ENCODE data around the gene EYS. TPM values are rescaled to one million over a fixed set of nuclear protein-coding genes. Genes with fewer than 3 reads are reported as not detected.

Gene EYS
- total and polyA plus RNA-seq, 9 of the 15 experiments (the other 6 are each of a cell fraction or from before 2014, with no cell fraction given) = 0.03 to 0.36 (median 0.10) TPM; not detected in 2

DNA sequence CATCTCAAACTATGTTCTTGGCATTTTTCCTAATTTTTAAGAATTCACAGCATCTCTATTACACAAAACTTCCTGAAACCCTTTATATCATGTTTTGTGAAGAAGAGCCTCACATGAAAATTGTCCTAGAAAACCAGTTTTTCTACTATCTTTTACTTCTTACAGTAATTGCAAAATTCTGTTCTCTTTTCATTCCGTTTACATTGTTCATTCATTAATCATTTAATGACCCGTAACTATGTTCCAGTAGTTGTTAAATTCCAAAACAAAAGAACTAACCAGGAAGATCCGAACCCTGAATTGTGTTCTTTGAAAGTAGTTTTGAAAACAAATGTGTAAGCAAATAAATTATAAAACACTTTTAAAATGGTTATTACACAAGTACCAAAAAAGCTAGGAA lies 597.0 kb downstream of the EYS start:
- POLR2A ChIA-PET = no interaction called here
- ATAC-seq (no peak), FAIRE-seq (no peak), DNase-seq (ENCODE audit: extremely low read depth in 1 of 4, low spot score in 3 of 4) (no peak)
- Histone ChIP-seq H3K9ac (ENCODE audit: insufficient read depth in 1 of 2, low read depth in 2 of 2, low read length in 2 of 2) (no peak overlapping the region), H3K9me3 (replicated peaks; ENCODE audit: control insufficient read depth, insufficient read depth, low read depth, low read length) (no peaks in the 10 kb centered on the region), H3K27ac (ENCODE audit: extremely low read depth, low read depth, low read length) (no peak overlapping the region), H3K27me3 (ENCODE audit: control insufficient read depth in 2 of 2, insufficient read depth in 2 of 2, low read length in 2 of 2) (no peaks in the 10 kb centered on the region), H3K36me3 (ENCODE audit: control insufficient read depth, insufficient read depth, low read length) (no peaks in the 10 kb centered on the region), H2AFZ (ENCODE audit: low read depth, low read length) (no peak overlapping the region), H3K9me1 (ENCODE audit: control insufficient read depth, insufficient read depth, low read length) (no peaks in the 10 kb centered on the region), H4K20me1 (replicated peaks; ENCODE audit: control insufficient read depth, insufficient read depth, low read length) (no peaks in the 10 kb centered on the region), H3K4me2 (ENCODE audit: insufficient read depth, low read length) (no peak overlapping the region), H3K79me2 (ENCODE audit: control insufficient read depth, insufficient read depth, low read length) (no peaks in the 10 kb centered on the region), H3K4me1 (replicated peaks in 1 of 2; ENCODE audit: control insufficient read depth in 2 of 2, insufficient read depth in 2 of 2, low read length in 2 of 2) (no peaks in the 10 kb centered on the region), H3K4me3 (no peak overlapping the region)
- intact Hi-C loops (cut with micrococcal nuclease) (no loop called here), in situ Hi-C loops (cut with MboI) (no loop called here)
- TF ChIP-seq ZNF764 (CRISPR knock-in tag; IDR thresholded peaks at IDR 0.05; ENCODE audit: low read depth) (no peak), ATF1 (CRISPR knock-in tag; IDR thresholded peaks at IDR 0.05) (no peak), ATF1 (tag; IDR thresholded peaks at IDR 0.05) (no peak), FOXK1 (CRISPR knock-in tag; IDR thresholded peaks at IDR 0.05; ENCODE audit: borderline replicate concordance) (no peak), STAT5B (CRISPR knock-in tag; IDR thresholded peaks at IDR 0.05) (no peak)
- TF ChIP-seq, protein P1, sequence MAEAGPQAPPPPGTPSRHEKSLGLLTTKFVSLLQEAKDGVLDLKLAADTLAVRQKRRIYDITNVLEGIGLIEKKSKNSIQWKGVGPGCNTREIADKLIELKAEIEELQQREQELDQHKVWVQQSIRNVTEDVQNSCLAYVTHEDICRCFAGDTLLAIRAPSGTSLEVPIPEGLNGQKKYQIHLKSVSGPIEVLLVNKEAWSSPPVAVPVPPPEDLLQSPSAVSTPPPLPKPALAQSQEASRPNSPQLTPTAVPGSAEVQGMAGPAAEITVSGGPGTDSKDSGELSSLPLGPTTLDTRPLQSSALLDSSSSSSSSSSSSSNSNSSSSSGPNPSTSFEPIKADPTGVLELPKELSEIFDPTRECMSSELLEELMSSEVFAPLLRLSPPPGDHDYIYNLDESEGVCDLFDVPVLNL (CRISPR knock-in tag; IDR thresholded peaks at IDR 0.05; ENCODE audit: low read depth) = no peak
- TF ChIP-seq, protein P2, sequence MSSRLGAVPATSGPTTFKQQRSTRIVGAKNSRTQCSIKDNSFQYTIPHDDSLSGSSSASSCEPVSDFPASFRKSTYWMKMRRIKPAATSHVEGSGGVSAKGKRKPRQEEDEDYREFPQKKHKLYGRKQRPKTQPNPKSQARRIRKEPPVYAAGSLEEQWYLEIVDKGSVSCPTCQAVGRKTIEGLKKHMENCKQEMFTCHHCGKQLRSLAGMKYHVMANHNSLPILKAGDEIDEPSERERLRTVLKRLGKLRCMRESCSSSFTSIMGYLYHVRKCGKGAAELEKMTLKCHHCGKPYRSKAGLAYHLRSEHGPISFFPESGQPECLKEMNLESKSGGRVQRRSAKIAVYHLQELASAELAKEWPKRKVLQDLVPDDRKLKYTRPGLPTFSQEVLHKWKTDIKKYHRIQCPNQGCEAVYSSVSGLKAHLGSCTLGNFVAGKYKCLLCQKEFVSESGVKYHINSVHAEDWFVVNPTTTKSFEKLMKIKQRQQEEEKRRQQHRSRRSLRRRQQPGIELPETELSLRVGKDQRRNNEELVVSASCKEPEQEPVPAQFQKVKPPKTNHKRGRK (tag; IDR thresholded peaks at IDR 0.05) = no peak
- BruUV-seq (replicated peaks) = no TSS peak
- WGBS (ENCODE audit: insufficient coverage, low coverage, missing lambda C conversion rate) = 0% methylated on average over 3 of the region's 3 CpGs
- CTCF ChIA-PET (ENCODE audit: low intra/inter-chr PET ratio) = no interaction called here
